Measurements from ENCODE around the gene PPP1R1A.

Gene PPP1R1A

GRCh38 chr12:54535474-54535873 is 53.0 kb downstream of the PPP1R1A start:
- no peak for DNase-seq (ENCODE audit: low spot score)

GRCh38 chr12:54529581-54529980 is 58.9 kb downstream of the PPP1R1A start:
- DNase-seq (ENCODE audit: low spot score), result no peak

Data from kidney tubule cell (primary cell).